HL-60/S4 treated with retinoic acid at 250 ng/mL for 4 days and 3 days (cell line): ENCODE results near the gene C2CD4C.
"Not testable (repeated sequence)": the region's sequence is repeated elsewhere in the genome, so short reads cannot be mapped to it uniquely, and the experiment has no call there.

ENCODE experiments used
- in situ Hi-C: fragments of 300-500 bp; cut with MboI; formaldehyde crosslinking; loops from 2 replicates; pipeline ENCODE4 v1.7.0; 2022; ENCODE audit warnings: low sequenced_read_pairs

The C2CD4C gene

DNA sequence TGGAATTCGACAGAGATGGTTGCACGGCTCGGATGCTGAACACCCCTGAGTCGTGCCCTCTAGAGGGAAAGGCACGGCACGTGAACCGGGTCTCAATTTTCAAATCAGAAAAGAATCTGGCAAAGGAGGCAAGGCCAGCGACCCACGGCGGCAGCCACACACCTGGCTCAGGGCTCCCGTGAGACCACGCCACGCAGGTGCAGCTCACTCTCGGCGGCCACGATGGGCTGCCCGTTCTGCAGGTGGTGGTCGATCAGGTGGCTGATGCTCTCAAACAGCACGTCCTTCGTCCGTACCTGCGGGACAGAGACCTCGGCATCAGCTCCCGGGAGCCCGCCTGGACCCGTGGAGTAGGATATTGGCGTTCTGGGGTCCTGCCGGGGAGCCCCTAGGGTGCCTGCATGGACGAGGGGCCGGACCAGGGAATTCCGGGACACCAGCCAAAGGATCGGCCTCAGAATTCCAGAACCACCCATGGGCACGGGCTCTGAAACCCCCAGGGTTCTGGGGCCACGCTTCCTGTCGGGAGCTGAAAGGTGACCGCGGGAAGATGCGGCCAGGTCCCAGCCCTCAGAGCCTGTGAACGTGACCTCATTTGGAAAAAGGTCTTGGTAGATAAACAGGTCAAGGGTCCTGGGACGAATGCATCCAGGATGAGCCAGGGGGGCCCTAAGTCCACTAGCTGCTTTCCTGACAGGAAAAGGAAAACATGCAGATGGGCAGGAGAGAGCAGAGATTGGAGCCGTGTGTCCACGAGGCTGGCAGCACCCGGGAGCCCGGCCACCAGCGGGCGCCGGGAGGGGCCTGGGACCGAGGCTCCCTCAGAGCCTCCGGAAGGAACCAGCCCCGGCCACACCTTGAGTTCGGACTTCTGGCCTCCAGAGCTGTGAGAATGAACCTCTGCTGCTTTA is 10.1 kb upstream of the C2CD4C start:
- in situ Hi-C loops = no loop called here

DNA sequence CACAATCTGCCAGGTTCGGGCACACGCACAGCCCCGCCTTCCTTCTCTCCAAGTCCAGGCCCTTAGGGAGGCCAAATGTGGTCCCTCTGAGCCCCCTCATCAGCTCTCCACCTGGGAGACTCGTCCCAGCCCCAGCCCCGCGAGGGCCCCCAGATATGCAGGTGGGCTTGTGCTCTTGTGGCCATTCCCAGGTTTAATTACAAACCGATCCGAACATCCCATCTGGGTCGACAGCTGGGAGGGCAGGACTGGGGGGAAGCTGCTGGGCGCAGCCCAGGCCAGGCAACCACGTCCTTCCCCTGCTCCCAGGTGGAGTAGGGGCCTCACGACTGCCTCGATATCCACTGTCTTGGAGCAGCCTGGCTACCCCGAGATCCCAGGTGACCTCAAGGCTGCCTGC is 7.5 kb upstream of the C2CD4C start:
- in situ Hi-C loops = no loop called here

- in situ Hi-C loops = no loop called here
Observed at GRCh38 chr19:415292-415691, 6.3 kb upstream of the C2CD4C start.

DNA sequence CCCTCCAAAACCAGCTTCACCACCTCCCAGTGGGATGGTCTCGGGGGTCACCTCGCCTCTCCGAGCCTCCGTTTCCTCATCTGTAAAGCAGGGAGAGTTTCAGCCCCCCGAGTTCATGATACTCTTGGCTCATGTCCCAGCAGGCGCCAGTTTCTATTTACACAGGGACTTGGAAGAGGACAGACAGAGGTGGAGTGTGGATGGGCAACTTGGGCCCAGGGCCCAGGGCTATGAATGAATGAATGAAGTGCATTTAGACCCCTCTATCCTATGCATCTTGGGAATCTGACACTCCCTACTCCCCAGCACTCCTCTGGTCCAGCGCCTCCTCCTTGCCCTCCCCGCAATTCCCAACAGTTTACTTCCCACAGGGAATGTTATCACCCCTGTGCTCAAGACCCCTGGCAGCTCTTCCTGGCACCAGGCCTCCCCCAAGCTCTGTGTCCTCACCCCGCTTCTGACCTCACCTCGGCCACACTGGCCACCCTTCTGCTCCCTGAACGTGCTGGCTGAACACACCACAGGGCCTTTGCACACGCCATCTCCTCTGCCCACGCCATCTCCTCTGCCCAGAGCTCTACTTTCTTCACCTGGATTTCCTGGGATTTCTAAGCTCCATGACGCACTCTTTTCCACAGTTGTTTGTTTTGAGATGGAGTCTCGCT is 4.9 kb upstream of the C2CD4C start:
- in situ Hi-C loops = no loop called here

GRCh38 chr19:412356-413355 is 3.7 kb upstream of the C2CD4C start:
- in situ Hi-C loops = no loop called here

DNA sequence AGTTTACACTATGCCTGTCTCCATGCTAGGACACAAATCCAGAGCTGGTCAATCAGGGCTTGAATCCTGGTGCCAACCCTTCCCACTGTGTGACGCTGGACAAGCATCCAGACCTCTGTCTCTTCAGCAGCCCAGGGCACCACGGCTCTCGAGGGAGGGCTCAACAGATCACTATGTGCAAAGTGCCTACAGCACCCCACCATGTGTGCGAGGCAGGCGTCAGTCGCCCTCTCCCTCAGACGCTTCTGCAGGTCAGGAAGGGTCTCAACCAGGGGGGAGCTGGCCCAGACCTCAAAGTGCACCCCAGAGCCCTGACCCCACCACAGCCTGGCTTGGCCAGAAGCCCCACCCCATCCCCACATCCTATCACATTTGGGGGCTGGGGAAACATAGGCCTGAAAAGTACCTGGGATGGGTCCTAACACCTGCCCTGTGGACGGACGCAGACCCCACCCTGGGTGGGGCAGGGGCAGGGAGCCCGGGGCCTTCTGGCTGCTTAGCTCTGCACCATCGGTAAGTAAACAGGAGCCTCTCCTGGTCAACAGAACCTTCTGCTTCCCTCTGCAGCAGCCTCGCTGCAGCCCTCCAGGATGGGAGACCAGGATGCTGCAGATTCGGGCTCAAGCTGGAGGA is 2.9 kb upstream of the C2CD4C start:
- in situ Hi-C loops = no loop called here

DNA sequence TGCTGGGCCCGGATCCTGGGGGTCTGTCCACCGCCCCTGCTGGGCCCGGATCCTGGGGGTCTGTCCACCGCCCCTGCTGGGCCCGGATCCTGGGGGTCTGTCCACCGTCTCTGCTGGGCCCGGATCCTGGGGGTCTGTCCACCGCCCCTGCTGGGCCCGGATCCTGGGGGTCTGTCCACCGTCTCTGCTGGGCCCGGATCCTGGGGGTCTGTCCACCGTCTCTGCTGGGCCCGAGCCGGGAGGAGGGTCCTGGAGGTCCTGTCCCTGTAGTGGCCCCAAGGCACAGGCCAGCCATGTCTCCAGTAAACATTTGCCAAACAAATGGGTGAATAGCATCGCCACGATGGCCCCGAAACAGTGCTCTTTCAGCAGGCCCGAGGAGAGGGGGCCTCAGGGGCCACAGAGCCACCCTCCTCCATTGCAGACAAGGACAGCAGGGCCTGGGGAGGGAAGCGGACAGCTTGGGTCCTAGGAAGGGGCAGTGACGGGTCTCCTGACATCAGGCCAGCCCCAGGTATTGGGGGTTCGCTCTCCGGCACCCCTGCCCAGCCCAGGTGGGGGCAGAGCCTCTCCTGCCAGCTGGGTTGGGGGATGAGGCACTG is 2.3 kb upstream of the C2CD4C start:
- in situ Hi-C loops = not testable (repeated sequence)

DNA sequence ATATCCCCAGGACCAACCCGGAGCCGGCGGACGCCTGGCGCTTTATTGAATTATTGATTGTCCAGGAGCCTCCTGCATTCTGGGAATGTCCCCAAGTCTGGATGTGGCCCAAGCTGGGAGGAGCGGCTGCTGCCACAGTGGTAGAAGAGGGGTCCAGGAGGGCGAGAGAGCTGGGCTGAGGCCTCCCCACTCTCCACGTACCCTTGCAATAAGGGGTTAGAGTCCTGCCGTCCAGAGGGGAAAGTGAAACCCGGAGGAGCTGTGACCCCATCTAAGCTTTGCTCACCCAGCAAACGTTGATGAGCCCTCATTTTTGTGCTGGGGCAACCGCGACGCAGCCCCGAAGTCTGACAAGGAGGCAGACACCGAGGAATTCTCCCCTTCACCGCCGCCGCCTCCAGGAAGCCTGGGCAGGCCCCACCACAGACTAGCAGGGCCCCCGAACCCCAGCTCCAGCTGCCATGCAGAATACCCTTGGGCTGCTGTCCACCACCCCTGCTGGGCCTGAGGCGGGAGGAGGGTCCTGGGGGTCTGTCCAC is 1.4 kb upstream of the C2CD4C start:
- in situ Hi-C loops = no loop called here

DNA sequence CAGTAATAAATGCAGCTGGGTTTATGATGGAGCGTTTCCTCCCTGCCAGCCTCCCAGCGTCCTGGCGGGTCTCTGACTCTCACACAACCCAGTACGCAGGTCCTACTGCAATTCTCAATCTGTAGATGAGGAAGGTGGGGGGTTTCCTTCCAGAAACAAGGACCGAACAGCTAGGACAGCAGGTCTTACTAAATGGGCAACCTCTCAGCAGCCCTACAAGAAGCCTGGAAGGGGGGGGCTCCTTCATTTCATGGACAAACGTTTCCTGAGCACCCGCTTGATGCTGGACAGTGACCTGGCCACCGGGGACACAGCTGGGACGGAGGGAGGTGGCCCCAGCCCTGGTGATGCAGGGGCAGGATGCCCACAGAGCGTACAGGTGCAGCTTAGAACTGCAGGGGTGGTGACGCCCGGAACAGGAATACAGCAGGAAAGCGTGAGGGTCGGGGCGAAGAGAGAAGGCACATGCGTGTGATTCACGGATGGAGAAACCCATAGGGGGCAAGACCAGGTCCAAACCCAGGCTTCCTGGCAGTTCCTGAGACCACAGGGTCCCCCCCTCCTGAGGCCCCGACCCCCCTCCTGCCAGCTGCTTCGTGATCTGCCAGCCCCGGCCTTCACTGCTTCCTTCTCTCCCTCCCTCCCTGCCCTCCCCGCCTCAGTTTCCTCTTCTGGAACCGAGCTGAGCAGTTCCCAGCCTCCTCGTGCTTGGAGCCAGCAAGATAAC is 732 bp upstream of the C2CD4C start:
- in situ Hi-C loops = no loop called here

DNA sequence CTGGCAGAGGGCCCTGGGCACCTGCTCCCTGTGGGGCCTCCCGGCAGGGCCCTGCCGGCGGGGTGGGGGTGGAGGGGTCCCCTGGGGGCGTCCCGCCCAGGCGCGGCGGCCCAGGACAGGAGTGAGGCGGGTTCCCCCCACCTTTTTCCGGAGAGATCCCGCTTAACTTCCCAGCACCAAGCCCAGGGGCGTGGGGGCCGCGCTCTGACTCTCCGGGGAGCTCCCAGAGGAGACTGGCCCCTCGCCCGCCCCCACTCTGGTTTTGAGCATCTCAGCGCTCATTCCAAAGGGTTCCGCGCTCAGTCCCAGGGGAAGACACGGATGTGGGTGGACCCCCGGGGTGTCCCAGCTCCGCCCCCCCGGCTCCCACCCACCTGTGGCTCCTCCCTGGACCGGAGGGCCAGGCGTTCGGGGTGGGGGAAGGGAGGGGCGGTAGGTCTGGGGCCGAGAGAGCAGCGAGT is 476 bp downstream of the C2CD4C start:
- in situ Hi-C loops = no loop called here

GRCh38 chr19:407511-408440 is 1.2 kb downstream of the C2CD4C start:
- in situ Hi-C loops = no loop called here

GRCh38 chr19:406971-407510 is 1.9 kb downstream of the C2CD4C start:
- in situ Hi-C loops = no loop called here

DNA sequence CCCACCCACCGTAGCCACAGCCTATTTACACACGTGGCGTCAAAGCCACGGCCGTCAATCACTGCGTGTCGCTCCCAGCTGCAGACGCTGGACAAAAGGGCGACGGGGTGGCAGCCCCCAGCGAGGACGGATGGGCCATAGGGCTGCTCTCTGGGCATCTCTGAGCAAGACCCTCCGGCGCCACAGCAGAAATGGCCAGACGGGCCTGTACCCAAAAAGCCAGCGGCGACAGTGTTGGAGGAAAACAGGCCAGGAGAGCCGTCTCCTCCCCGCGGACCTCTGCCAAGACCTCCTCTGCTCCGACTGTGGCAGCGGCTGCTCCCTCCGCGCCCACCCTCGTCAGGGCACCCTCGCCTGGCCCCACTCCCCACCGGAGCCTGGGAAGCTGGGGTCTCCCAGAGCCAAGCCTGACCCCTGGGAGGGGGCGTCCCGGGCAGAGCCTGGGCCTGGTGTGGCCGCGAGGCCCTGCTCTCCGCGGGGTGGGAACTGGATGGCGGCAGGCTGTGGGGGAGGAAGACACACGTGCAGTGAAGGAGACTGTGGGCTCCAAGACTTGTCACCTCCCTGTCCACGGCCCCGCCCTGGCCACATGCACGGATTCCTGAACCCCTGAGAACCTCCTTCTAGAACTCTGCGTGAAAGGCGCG is 2.7 kb downstream of the C2CD4C start:
- in situ Hi-C loops = no loop called here

DNA sequence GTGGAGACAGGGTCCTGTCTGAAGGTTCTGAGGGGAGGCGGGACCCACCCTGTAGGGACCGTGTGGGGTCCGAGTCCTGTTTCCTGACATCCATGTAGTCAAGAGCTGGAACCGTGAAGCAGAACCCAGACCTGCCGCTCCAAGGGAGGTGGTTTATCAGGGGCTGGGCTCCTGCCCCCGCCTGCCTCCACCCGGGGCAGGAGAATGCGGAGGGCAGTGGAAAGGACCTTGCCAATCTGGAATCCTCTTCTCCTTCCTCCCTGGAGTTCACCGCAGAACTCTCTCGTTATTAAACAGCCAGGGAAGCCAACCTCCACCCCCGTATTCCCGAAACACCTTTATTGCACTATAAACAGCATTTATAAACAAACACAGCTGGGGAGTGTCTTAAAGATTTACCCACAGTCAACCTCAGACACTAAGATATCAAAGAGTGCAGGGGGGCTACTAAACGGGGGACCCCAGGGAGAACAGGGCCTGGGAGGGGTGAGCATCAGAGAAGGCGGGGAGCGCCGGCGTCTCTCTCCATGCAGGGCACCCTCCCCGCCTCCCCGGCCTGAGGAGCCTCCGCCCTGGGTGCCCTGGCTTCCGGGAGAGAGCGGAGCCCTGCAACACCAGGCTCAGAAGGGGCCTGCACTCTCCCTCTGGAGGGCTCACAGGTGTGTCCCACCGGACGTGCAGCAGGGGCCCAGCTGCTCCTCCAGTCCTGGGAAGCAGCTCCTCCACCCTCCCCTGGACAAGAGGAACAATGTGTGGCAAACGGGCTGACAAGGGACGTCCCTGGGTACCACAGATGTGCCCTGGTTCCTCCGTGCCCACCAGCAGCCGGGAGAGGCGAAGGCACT is 3.6 kb downstream of the C2CD4C start:
- in situ Hi-C loops = no loop called here

DNA sequence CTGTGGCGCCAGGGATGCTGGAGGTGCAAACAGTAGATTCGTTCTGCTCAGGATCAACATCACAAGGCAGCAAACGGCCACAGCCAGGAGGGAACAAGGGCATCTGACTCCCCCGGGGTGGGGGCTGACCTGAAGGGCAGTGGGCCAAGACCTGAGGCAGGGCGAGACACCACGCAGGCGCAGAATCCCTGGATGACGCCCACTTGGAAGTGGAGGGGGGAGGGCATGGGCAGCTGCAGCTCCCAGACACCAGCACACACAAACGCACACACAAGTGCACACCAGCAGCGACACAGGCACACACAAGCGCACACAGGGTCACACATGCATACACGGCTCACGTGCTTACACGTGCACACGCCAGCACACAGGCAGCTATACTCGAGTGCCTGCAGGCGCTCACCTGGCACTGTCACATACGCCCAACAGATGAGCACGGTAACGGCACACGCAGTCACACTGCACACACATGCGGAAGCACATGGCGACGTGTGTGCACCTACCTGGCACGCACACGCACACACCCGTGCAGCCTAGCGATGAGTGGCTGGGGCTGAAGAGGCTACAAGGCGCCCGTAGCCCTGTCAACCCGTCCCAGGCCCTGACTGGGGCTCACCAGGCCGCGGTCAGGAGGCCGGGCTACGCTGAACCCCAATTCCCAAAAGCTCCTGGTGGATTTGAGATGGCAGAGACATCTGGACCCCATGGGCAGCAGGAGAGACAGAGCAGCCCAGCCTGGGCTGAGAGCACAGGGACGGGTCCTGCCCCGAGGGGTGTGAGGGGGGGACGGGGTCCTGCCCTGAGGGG is 5.5 kb downstream of the C2CD4C start:
- in situ Hi-C loops = no loop called here

DNA sequence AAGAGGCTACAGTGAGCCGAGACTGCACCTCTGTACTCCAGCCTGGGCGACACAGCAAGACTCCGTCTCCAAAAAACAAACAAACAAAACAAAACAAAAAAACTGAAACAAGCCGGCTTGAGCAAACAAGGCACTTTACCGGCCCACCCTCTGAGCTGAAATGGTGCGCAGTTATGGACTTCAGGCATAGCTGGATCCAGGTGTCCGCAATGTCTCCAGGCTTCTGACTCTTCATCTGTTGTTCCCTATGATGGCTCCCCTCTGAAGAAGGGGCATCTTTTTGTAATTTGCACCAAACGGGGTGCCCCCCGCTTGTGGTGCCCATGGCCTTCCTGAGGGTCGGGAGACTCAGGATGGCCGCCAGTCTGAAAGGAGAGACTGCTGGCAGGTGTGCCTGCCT is 6.2 kb downstream of the C2CD4C start:
- in situ Hi-C loops = no loop called here
